AG09309 (cell line): Measurements from ENCODE around the gene HYOU1.
"Not testable (repeated sequence)": the region's sequence is repeated elsewhere in the genome, so short reads cannot be mapped to it uniquely, and the experiment has no call there.

Source experiments
- DNase-seq: peaks from one replicate; pipeline ENCODE4 v3.0.0-alpha.2; 2010; ENCODE audit warnings: low read depth
- H3K4me3 ChIP-seq: 2 replicates; pipeline ENCODE4 v1.5.1; 2011; ENCODE audit warnings: mild to moderate bottlenecking, low read depth, low read length, moderate library complexity; ENCODE audit not compliant: control insufficient read depth
- TF ChIP-seq, protein P1 (sequence below): IDR thresholded peaks from 2 replicates; pipeline ENCODE4 v1.5.1; 2011; ENCODE audit warnings: mild to moderate bottlenecking, low read depth, low read length, inconsistent platforms; ENCODE audit not compliant: insufficient read depth, control insufficient read depth; ENCODE audit errors: missing control alignments

HYOU1 gene

GRCh38 chr11:119046489-119046888, 10.5 kb downstream of the HYOU1 start:
- DNase-seq, result no peak
- no peak overlapping the region for H3K4me3 ChIP-seq
- TF ChIP-seq, protein P1, sequence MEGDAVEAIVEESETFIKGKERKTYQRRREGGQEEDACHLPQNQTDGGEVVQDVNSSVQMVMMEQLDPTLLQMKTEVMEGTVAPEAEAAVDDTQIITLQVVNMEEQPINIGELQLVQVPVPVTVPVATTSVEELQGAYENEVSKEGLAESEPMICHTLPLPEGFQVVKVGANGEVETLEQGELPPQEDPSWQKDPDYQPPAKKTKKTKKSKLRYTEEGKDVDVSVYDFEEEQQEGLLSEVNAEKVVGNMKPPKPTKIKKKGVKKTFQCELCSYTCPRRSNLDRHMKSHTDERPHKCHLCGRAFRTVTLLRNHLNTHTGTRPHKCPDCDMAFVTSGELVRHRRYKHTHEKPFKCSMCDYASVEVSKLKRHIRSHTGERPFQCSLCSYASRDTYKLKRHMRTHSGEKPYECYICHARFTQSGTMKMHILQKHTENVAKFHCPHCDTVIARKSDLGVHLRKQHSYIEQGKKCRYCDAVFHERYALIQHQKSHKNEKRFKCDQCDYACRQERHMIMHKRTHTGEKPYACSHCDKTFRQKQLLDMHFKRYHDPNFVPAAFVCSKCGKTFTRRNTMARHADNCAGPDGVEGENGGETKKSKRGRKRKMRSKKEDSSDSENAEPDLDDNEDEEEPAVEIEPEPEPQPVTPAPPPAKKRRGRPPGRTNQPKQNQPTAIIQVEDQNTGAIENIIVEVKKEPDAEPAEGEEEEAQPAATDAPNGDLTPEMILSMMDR, result no peak

GRCh38 chr11:119044708-119045107, 12.3 kb downstream of the HYOU1 start:
- H3K4me3 ChIP-seq, result no peak overlapping the region
- TF ChIP-seq, protein P1, result no peak
- DNase-seq, result no peak

DNA sequence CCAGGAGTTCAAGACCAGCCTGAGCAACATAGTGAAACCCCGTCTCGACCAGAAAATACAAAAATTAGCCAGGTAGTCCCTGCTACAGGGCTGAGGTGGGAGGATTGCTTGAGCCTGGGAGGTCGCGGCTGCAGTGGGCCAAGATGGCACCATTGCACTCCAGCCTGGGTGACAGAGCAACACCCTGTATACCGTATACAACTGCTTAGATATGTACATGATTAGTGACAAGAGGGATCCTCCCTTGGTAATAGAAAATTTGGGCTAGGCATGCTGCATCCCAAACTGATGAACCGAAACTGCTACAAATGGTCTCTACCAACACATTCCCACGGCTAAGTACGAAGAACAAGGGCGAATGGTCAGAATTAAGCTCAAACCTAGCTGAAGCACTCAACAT, 14.1 kb downstream of the HYOU1 start:
- TF ChIP-seq, protein P1, result no peak
- DNase-seq, result no peak
- H3K4me3 ChIP-seq, result no peak overlapping the region

DNA sequence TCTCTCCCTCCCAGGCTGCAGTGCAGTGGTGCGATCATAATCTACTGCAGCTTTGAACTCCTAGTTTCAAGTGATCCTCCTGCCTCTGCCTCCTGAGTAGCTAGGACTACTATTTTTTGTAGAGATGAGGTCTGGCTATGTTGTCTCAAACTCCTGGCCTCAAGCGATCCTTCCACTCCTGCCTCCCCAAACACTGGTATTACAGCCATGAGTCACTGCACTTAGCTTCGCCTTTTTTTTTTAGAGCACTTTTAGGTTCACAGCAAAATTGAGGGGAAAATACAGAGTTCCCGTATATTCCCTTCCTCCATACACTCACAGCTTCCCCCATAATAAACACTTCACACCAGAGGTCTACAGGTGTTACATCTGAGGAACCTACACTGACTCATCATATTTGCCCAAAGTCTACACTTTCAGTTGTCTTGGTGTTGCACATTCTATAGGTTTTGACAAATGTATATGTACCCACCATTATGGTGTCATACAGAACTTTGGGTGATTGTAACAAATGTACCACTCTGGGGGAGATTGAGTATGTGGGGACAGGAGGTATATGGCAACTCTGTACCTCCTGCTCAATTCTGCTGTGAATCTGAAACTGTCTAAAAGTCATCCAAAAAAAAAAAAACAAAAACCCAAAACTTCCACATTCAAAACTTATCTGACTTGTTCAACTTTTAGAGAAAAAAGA, 15.0 kb downstream of the HYOU1 start:
- DNase-seq, result no peak
- no peak overlapping the region for H3K4me3 ChIP-seq
- TF ChIP-seq, protein P1, result no peak

DNA sequence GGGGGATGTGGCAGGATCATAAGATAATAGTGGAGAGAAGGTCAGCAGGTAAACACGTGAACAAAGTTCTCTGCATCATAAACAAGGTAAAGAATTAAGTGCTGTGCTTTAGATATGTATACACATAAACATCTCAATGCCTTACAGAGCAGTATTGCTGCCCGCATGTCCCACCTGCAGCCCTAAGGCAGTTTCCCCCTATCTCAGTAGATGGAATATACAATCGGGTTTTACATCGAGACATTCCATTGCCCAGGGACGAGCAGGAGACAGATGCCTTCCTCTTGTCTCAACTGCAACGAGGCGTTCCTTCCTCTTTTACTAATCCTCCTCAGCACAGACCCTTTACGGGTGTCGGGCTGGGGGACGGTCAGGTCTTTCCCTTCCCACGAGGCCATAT, 17.5 kb downstream of the HYOU1 start:
- DNase-seq, result not testable (repeated sequence)

DNA sequence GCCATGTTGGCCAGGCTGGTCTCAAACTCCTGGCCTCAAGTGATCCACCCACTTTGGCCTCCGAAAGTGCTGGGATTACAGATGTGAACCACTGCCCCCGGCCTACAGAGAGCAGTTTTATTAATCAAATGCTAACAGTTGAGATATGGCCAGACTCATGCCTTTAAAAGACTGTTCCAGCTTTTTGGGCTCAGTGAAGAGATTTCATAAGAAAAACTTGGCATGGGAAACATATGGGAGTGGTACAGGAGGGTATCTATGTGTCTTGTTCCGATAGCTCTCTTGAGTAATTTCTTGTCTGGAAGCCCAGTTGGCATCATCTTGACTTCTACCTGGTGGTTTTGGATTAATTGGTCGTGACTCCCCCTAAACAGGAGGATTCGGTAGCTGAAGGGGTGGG, 18.1 kb downstream of the HYOU1 start:
- H3K4me3 ChIP-seq, result no peak overlapping the region
- DNase-seq, result no peak
- TF ChIP-seq, protein P1, result no peak

More for the DNA sequence above, 17.5 kb downstream of the HYOU1 start:
- not testable (repeated sequence) for H3K4me3 ChIP-seq

DNA sequence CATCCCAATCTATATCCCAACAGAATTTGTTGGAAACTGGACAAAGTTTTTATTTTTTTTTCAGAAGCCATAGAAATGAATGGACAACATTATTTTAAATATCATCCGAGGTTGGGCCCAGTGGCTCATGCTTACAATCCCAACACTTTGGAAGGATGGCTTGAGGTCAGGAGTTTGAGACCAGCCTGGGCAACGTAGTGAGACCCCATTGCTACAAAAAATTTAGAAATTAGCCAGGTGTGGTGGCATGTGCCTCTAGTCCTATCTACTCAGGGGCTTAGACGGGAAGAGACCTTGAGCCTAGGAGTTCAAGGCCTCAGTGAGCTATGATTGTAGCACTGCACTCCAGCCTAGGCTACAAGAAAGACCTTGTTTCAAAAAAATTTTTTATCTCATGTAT, 22.2 kb downstream of the HYOU1 start:
- TF ChIP-seq, protein P1, result no peak
- no peak overlapping the region for H3K4me3 ChIP-seq
- no peak for DNase-seq

GRCh38 chr11:119033421-119033820, 23.6 kb downstream of the HYOU1 start:
- H3K4me3 ChIP-seq, DNase-seq: not testable (repeated sequence)
